Uterus (tissue), 2 donors: ENCODE data around the gene DLD.

Experiments used
- CTCF ChIP-seq, 4 experiments: fragments of 200-600 bp in 2 of 4; fragments of 450-650 bp in 2 of 4; sonication (generic) in 2 of 4; IDR thresholded peaks; one replicate each; pipeline ENCODE4 v1.5.1; 2016 to 2019; ENCODE audit warnings: antibody characterized with exemption in 4 of 4, mild to moderate bottlenecking in 2 of 4, moderate library complexity in 1 of 4
- POLR2A ChIP-seq, 2 donors: fragments of 450-650 bp; IDR thresholded peaks; one replicate each; pipeline ENCODE4 v1.6.1; 2016; ENCODE audit warnings: antibody characterized with exemption in 2 of 2, mild to moderate bottlenecking in 1 of 2, moderate library complexity in 1 of 2

GRCh38 chr7:107948645-107949442, 57.9 kb downstream of the DLD start:
- TF ChIP-seq CTCF (IDR thresholded peaks at IDR 0.05), result no peak
- no peak for TF ChIP-seq POLR2A (IDR thresholded peaks at IDR 0.05)
